Measurements from ENCODE around the gene PLPP1.

DNA sequence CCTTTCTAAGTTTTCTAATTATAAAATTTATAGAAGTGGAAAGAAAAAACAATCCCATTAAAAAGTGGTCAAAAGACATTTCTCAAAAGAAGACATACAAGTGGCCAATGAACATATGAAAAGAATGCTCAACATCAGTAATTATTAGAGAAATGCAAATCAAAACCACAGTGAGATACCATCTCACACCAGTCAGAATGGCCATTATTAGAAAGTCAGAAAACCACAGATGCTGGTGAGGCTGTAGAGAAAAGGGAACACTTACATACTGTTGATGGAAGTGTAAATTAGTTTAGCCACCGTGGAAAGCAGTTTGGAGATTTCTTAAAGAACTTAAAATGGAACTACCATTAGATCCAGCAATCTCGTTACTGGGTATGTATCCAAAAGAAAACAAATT lies 23.7 kb upstream of the PLPP1 start:
- TF ChIP-seq BHLHE40 (IDR thresholded peaks at IDR 0.05; ENCODE audit: borderline replicate concordance) (no peak), FOXM1 (IDR thresholded peaks at IDR 0.05; ENCODE audit: borderline replicate concordance) (no peak), ZNF384 (IDR thresholded peaks at IDR 0.05) (no peak), HDGF (IDR thresholded peaks at IDR 0.05; ENCODE audit: borderline replicate concordance) (no peak), ELF4 (IDR thresholded peaks at IDR 0.05) (no peak), ARNT (IDR thresholded peaks at IDR 0.05) (no peak), FOXK2 (IDR thresholded peaks at IDR 0.05) (no peak), FOXA1 (IDR thresholded peaks at IDR 0.05) (no peak), CTBP1 (IDR thresholded peaks at IDR 0.05; ENCODE audit: borderline replicate concordance) (no peak), NFRKB (IDR thresholded peaks at IDR 0.05) (no peak), SP1 (IDR thresholded peaks at IDR 0.05) (no peak)
- TF ChIP-seq, protein P1, sequence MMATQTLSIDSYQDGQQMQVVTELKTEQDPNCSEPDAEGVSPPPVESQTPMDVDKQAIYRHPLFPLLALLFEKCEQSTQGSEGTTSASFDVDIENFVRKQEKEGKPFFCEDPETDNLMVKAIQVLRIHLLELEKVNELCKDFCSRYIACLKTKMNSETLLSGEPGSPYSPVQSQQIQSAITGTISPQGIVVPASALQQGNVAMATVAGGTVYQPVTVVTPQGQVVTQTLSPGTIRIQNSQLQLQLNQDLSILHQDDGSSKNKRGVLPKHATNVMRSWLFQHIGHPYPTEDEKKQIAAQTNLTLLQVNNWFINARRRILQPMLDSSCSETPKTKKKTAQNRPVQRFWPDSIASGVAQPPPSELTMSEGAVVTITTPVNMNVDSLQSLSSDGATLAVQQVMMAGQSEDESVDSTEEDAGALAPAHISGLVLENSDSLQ (IDR thresholded peaks at IDR 0.05) = no peak
